SIG-M5 treated with dmso at 0.1 percent for 504 hours (cell line): ENCODE data around the gene ATP9A.
A peak's percentile ranks its signal among the peaks of the same experiment; 100 is the strongest.

Source experiments
- DNase-seq: peaks from one replicate; lab custom pipeline; 2025; ENCODE audit not compliant: unreplicated experiment; lab: John Stamatoyannopoulos, UW

ATP9A gene

DNA sequence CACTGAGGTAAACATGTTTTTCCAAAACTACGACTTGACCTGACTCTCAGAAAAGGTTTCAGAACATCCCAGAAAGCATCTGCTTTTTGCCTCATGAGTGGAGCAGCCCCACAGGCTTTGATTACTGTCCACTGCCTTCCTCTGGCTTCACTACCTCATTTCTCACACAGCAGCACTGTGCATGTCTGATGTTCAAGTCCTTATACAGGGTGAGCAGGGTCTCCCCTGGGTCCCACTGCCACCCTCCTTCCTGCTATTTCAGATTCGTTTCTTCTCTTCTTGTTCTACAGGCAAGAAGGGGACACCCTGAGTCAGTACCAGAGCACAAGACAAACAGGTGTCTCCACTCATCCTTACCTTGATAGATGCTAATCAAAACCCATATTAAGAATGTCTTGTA is 161.0 kb downstream of the ATP9A start:
- no peak for DNase-seq

DNA sequence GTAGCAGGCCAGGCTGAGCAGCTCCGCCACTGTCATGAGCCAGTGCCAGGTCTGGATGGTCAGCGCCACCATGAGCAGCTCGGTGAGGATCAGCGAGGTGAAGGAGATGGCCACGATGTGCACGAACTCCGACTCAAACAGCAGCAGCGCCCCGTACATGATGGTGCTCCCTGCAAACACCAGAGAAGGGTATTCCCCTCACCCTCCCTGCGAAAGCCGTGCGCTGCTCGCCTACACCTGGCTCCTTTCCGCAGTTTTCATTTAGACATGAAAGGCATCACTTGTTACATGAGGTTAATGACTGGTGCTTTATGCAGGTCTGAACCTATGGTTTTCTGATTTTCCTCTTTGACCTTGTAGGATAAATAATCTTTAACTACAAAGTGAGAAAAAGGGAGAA is 163.3 kb downstream of the ATP9A start:
- no peak for DNase-seq

GRCh38 chr20:51602131-51602530 is 166.1 kb downstream of the ATP9A start:
- DNase-seq = no peak

GRCh38 chr20:51600950-51601349 is 167.2 kb downstream of the ATP9A start:
- DNase-seq = no peak

DNA sequence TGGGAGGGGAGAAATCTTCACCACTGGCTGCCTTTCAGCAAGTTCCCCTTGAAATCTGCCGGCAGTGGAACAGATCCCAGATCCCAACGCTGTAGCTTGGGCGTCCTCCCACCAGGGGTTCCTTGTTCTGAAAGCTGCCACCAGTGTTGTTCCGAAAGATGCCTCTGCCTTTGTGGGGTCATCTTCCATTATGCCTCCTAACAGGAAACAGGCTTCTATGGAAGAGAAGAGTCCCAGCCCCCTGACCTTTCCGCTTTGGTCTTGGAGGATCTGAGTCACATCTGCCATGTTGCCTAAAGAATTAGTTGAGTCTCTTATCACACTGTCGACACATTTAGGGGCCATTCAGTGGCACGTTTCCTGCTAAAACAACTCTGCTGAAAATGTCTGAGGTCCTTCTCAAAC is 168.2 kb downstream of the ATP9A start:
- DNase-seq = no peak

DNA sequence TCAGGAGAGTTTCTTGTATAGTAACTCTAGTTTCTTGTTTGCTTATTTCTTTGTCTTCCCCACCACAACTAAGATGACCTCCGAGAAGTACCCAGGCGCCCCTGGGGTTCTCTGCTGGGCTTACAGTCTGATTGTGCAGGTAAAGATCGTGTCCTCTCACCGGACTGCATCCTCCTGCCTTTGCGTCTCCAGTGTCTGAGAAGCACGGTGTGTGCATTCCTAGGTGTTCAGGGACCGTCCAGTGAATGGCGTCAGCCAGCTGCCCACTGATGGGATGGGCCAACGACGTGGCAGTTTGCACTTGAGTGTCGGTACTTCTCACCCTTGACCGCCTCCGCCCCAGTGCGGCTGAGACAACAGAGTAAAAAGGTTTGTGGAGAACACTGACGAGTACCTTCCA is 169.6 kb downstream of the ATP9A start:
- no peak for DNase-seq

DNA sequence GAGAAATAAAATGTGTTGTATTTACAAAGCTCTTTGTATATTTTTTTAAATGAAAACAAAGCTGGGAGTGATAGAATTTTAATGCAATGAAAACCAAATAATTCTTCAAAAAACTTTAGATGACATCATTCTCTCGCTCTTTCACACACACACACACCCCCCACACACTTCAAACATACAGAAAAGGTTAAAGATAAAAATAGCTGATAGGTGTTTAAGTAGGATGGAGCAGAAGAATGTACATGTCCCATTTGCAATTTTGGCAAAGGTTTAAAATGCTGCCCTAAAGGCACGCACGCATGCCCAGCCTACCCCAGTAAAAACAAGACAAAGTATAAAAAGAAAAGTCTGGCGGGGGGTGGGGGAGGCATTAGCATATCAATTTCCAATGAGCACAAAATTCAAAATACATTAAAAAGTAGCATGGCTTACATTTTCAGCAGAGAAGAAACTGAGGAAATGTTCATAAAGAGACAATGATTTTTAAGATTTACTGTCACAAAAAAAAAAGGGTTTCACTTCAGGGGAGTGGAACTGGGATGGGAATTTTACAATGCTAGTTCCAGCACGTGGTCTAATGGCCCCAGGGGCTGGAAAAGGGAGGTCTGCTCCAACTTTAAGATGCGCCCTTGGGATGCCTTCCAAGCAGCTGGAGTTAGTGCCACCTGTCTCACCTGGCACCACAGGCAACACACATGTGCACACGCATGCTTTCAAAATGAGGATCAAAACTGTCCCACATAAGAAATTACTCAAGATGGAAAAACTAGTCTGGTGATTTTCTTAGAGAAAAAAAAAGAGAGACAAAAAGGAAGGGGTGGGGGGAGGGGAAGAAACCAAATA is 170.6 kb downstream of the ATP9A start:
- no peak for DNase-seq

- DNase-seq = no peak
These were observed 171.4 kb downstream of the ATP9A start for GRCh38 chr20:51596668-51597388.

DNA sequence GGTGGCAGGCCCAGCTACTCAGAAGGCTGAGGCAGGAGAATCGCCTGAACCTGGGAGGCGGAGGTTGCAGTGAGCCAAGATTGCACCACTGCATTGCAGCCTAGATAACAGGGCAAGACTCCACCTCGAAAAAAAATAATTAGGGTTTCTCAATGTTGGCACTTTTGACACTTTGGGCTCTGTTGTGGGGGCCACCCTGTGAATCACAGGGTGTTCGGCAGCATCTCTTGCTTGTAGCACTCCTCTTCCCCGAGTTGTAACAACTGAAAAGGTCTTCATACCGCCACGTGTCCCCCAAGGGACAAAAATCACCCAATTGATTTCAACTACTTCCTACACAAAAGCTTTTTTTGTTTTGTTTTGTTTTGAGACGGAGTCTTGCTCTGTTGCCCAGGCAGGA is 172.4 kb downstream of the ATP9A start:
- no peak for DNase-seq

- peak; percentile 90 for DNase-seq
These were observed 173.1 kb downstream of the ATP9A start for GRCh38 chr20:51595058-51595532.

DNA sequence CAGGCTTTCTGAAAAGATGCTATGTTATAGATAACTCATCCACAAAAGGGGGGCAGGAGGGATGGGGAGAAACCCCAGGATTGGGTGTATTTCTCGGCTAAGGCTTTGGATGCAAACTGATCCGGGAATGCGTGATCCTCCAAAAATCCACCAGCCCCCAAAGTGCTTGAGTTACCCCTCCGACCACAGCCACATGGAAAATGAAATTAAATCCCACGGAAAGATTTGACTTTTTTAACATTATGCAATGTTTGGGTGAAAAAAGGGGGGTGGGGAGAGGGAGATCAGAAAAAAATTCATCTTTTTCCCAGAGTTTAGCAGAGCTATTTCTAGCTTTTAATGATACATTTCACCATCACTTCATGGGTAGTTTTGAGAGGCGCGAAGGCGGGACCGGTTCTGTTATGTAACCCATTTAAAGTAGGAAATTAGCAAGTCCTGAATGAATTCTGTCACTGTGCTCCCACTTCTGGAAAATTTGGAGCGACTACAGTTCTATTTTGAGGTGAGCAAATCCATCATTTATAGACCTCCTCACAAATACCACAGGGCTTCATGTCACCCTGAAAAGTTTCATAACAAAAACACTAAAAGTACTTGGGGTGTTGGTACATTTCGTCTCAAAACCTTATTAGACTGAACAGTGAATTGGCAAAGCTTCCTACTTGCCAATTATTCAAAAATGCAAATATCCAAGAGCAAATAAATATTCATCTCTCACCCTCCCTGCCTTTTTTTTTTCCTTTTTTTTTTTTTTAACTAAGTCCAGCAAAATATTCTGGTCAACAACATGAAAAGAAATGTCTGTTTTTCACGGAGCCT is 173.7 kb downstream of the ATP9A start:
- DNase-seq = no peak

DNA sequence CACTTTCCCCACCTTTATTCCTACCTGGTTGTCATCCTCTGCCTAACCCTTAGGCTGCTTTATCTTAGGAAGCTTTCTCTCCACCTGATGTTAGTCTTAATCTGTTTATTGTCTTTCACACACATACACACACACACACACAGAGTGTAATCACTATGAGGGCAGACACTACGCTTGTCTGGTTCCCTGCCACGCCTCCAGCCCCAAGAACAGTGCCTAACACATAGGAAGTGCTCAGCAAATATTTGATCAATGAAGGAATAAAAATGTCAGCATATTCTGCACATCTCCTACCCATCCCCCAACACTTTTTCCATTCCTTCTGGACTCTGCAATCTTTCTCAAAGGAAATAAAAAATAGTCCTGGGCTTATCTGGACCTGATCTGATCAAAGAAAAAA is 174.6 kb downstream of the ATP9A start:
- DNase-seq = no peak

- DNase-seq = no peak
These were observed 175.6 kb downstream of the ATP9A start for GRCh38 chr20:51592564-51592963.

GRCh38 chr20:51591871-51592270 is 176.3 kb downstream of the ATP9A start:
- no peak for DNase-seq

DNA sequence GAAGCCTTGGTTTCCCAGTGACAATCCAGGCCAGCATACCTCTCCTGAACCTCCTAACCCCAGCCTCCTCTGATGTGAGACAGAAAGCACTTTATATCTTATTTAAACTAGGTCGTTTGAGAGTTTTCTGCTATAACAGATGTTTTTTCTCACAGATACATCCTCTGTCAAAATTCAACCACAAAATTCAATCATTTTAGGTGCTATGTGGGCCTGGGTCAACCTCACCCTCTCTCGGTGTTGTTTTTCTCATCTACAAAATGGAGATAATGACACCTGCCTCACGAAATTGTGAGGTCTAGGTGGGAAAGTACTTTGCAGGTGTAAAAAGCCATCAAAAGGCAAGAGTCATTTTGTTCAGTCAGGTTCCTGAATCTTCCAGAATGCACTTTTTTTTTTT is 179.4 kb downstream of the ATP9A start:
- DNase-seq = no peak

DNA sequence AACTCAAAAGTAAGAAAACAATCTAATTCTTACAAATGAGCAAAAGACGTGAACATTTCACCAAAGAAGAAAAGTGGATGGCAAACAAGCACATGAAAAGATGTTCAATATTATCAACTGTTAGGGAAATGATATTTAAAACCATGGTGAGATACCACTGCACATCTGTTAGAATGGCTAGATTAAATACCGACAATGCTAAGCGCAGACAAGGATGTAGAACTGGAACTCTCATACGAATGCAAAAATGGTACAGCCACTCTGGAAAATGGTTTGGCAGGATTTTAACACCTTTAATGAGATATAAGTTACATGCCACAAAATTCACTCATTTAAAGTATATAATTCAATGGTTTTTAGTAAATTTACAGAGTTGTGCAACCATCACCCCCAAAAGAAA is 181.0 kb downstream of the ATP9A start:
- DNase-seq = no peak

DNA sequence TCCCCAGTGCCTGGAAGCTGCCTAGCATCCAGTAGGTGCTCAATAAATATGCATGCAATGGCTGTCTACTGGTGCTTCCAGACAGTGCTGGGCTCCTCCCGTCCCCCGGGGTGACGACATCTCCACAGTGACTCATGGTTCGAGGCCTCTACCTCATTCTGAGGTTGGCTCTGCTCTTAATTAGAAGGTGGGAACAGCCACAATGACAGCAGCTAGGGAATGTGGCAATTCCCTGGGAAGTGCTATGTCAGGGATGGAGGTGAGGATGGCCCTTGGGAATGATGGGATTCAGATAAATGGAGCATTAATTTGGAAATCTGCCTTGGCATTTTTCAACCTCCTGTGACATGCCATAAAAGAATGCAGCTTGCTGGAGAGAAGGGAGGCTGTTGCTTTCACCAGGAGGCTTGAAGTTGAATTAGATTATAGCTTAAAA is 182.2 kb downstream of the ATP9A start:
- DNase-seq = no peak

DNA sequence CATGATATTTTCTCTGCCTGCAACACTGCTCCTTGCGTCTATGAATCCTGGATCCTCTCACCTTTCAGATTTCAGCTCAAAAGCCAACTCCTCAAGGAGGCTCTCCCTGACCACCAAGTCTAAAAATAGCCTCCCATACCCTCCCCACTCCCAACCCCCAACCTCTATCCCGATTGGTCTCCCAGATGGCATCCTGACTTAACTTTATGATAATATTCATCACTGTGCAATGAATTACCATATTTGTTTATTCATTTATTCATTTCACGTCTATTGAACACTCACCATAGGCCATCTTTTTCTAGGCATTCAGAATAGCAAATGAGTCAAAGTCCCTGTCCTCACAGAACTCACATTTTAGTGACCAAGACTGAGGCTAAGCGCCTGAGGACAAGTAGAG is 183.0 kb downstream of the ATP9A start:
- DNase-seq = no peak

DNA sequence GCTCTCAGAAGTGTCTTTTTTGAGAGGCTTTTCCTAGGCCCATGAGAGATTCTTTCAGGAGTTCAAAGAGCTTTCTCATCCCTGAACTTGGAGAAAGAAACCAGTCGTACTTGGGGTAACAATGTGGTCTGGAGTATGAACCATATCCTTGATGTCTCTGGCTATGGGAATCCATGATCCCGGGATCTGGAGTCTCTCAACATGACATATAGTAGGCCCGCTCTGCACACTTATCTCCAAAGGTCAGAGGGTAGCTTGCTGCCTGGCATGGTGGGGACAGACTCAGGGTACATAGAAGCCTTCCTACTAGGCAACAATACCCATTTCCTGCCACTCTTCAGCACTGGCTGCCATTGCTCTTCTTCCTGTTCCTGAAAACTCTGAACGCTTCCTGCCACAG is 183.5 kb downstream of the ATP9A start:
- no peak for DNase-seq

DNA sequence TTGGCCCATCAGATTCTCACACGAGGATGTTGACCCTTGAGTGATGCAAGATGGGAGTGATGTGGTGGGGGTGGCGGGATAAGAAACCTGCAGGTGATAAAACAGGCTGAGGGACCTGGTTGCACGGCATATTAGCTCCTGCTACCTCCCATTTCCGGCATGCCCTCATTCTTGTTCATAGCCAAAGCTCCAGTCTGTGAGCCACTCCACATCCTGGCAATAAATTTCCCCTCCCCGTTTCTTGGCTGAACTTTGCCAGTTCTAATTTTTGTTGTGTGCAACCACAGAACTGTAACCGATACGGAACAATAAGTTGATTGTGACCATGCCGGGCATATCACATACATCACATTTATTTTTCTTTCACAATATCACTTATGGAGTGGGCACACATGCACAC is 184.1 kb downstream of the ATP9A start:
- DNase-seq = no peak

- DNase-seq = no peak
These were observed 184.7 kb downstream of the ATP9A start for GRCh38 chr20:51583499-51583898.
